Smooth muscle cell of the brain vasculature (primary cell): ENCODE measurements around the gene AP4S1.
"Not testable (repeated sequence)": the region's sequence is repeated elsewhere in the genome, so short reads cannot be mapped to it uniquely, and the experiment has no call there.

Source experiments
- DNase-seq: peaks from one replicate; pipeline ENCODE4 v3.0.0-alpha.2; 2012; ENCODE audit warnings: low read depth, low spot score

AP4S1 gene

GRCh38 chr14:31042893-31043292, 17.4 kb downstream of the AP4S1 start:
- not testable (repeated sequence) for DNase-seq

- DNase-seq, result no peak
Measured at GRCh38 chr14:31043379-31043778, 17.9 kb downstream of the AP4S1 start.

GRCh38 chr14:31045501-31046080, 20.1 kb downstream of the AP4S1 start:
- DNase-seq, result no peak

GRCh38 chr14:31047503-31047902, 22.1 kb downstream of the AP4S1 start:
- no peak for DNase-seq

- DNase-seq, result no peak
Measured at GRCh38 chr14:31051023-31051422, 25.6 kb downstream of the AP4S1 start.

GRCh38 chr14:31051511-31051910, 26.1 kb downstream of the AP4S1 start:
- no peak for DNase-seq

GRCh38 chr14:31052905-31053586, 27.6 kb downstream of the AP4S1 start:
- DNase-seq, result not testable (repeated sequence)

- DNase-seq, result no peak
Measured at GRCh38 chr14:31057035-31057434, 31.6 kb downstream of the AP4S1 start.

- DNase-seq, result no peak
Measured at GRCh38 chr14:31057701-31058364, 32.4 kb downstream of the AP4S1 start.

- DNase-seq, result no peak
Measured at GRCh38 chr14:31059152-31059924, 33.9 kb downstream of the AP4S1 start.

GRCh38 chr14:31060253-31060875, 34.9 kb downstream of the AP4S1 start:
- DNase-seq, result no peak

- DNase-seq, result not testable (repeated sequence)
Measured at GRCh38 chr14:31062908-31063307, 37.5 kb downstream of the AP4S1 start.

GRCh38 chr14:31068235-31068634, 42.8 kb downstream of the AP4S1 start:
- DNase-seq, result no peak

- no peak for DNase-seq
Measured at GRCh38 chr14:31069343-31069742, 43.9 kb downstream of the AP4S1 start.

- no peak for DNase-seq
Measured at GRCh38 chr14:31070431-31070830, 45.0 kb downstream of the AP4S1 start.

GRCh38 chr14:31071151-31071550, 45.7 kb downstream of the AP4S1 start:
- DNase-seq, result no peak

- DNase-seq, result no peak
Measured at GRCh38 chr14:31075144-31075543, 49.7 kb downstream of the AP4S1 start.

- DNase-seq, result no peak
Measured at GRCh38 chr14:31078766-31079165, 53.3 kb downstream of the AP4S1 start.

- DNase-seq, result no peak
Measured at GRCh38 chr14:31080056-31080455, 54.6 kb downstream of the AP4S1 start.

GRCh38 chr14:31080484-31080883, 55.0 kb downstream of the AP4S1 start:
- no peak for DNase-seq

GRCh38 chr14:31083781-31084180, 58.3 kb downstream of the AP4S1 start:
- DNase-seq, result no peak

GRCh38 chr14:31084385-31084784, 58.9 kb downstream of the AP4S1 start:
- DNase-seq, result no peak
